ENCODE results near the gene C1orf87. TPM values are rescaled to one million over a fixed set of nuclear protein-coding genes. Genes with fewer than 3 reads are reported as not detected.

The C1orf87 gene
- total RNA-seq, 1 experiment from 2014 or later, result 0.33 TPM

DNA sequence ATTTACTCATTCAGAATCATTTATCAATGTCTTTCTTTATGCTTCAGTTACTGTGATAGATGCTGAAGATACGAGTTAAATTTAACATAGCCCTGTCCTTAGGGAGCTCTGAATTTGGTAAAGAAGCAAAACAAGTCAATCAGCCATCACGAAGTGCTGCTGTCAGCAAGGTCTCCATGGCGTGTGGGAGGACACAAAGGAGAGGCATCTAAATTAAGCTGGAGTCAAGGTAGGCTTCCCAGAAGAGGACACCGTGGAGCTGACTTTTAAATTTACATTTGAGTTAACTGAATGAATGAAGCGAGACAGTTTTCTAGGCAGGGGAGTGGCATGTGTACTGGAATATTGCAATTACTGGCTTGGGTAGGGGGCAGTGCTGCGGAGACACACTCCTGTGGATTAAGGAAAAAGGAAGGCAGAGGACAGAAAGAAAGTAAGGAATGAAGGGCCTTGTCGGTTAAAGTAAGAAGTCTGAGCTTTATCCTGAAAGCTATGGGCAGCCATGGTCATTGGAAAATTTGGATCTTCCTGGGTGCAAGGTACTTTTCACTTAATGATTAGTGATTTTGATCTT, 41.3 kb upstream of the C1orf87 start:
- Histone ChIP-seq H3T11ph (ENCODE audit: low read length) (no peak overlapping the region), H3K9me3 (ENCODE audit: control insufficient read depth, low read depth, low read length) (no peaks in the 10 kb centered on the region), H3K79me1 (ENCODE audit: insufficient read depth, low read depth, low read length, poor library complexity, severe bottlenecking) (no peaks in the 10 kb centered on the region), H3K4me2 (ENCODE audit: insufficient read depth, insufficient read length, low read length) (no peak overlapping the region), H3K56ac (ENCODE audit: insufficient read length, low read depth, low read length) (no peak overlapping the region), H3K4me1 (ENCODE audit: insufficient read depth, low read length) (no peaks in the 10 kb centered on the region), H4K20me1 (ENCODE audit: control insufficient read depth, insufficient read depth, insufficient read length) (no peaks in the 10 kb centered on the region), H4K5ac (ENCODE audit: insufficient read length, low read depth, low read length) (no peak overlapping the region), H2BK15ac (ENCODE audit: low read depth, low read length) (no peak overlapping the region), H3K27me3 (ENCODE audit: insufficient read depth, low read length) (no peaks in the 10 kb centered on the region), H3K4ac (ENCODE audit: low read depth, low read length) (no peak overlapping the region), H4K8ac (replicated peaks; ENCODE audit: insufficient read length, low read depth, low read length) (no peak overlapping the region), H3K23ac (ENCODE audit: insufficient read length, low read depth, low read length) (no peak overlapping the region), H3K27ac (ENCODE audit: insufficient read length, low read depth, low read length) (no peak overlapping the region), H3K79me2 (ENCODE audit: insufficient read depth, low read length) (no peaks in the 10 kb centered on the region), H2BK120ac (ENCODE audit: low read depth, low read length, poor library complexity, severe bottlenecking) (no peak overlapping the region), H2BK5ac (ENCODE audit: insufficient read length, low read length) (no peak overlapping the region), H2AFZ (ENCODE audit: low read length) (no peak overlapping the region), H3K18ac (ENCODE audit: insufficient read length, low read depth, low read length) (no peak overlapping the region), H3K23me2 (ENCODE audit: insufficient read length, low read depth, low read length, poor library complexity, severe bottlenecking) (no peaks in the 10 kb centered on the region), H2BK12ac (ENCODE audit: insufficient read length, low read depth, low read length) (no peak overlapping the region), H3K14ac (ENCODE audit: insufficient read depth, low read length) (no peak overlapping the region), H3K9ac (ENCODE audit: extremely low read depth, insufficient read length, low read length) (no peak overlapping the region), H4K91ac (ENCODE audit: insufficient read length, low read depth, low read length) (no peak overlapping the region), H2BK20ac (ENCODE audit: low read depth, low read length, poor library complexity, severe bottlenecking) (no peak overlapping the region), H2AK5ac (ENCODE audit: insufficient read length, low read length) (no peak overlapping the region)
- H3K27me3 Mint-ChIP-seq (ENCODE audit: low read depth), result no peaks in the 10 kb centered on the region
- peak overlapping the region in 2 of 3 experiments; percentile 75 to 86; a peak in 5 of 7 replicates for H3K27ac Mint-ChIP-seq
- no peaks in the 10 kb centered on the region; a peak in 1 of 5 replicates for H3K9me3 Mint-ChIP-seq
- DNase-seq, result peak; percentile 28
- no peak overlapping the region; a peak in 1 of 5 replicates for H3K4me3 Mint-ChIP-seq
- TF ChIP-seq, protein P1, sequence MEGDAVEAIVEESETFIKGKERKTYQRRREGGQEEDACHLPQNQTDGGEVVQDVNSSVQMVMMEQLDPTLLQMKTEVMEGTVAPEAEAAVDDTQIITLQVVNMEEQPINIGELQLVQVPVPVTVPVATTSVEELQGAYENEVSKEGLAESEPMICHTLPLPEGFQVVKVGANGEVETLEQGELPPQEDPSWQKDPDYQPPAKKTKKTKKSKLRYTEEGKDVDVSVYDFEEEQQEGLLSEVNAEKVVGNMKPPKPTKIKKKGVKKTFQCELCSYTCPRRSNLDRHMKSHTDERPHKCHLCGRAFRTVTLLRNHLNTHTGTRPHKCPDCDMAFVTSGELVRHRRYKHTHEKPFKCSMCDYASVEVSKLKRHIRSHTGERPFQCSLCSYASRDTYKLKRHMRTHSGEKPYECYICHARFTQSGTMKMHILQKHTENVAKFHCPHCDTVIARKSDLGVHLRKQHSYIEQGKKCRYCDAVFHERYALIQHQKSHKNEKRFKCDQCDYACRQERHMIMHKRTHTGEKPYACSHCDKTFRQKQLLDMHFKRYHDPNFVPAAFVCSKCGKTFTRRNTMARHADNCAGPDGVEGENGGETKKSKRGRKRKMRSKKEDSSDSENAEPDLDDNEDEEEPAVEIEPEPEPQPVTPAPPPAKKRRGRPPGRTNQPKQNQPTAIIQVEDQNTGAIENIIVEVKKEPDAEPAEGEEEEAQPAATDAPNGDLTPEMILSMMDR (conservative IDR thresholded peaks at IDR 0.05), result peak; percentile 26; the same call in 1 of the 3 replicates
- WGBS (ENCODE audit: extremely low coverage, insufficient read length, low lambda C conversion rate), result no CpG with 5 or more reads among the region's 7 CpGs
- no peaks in the 10 kb centered on the region for H3K36me3 Mint-ChIP-seq (ENCODE audit: insufficient read depth in 1 of 3, low read depth in 3 of 3)
- peaks cover 7 to 9% of the 10 kb centered on the region in 2 experiments for H3K4me1 Mint-ChIP-seq
